GM18511 (cell line): ENCODE data around the gene IMMP2L.

Source experiments
- ATAC-seq: cut with Tn5 transposase; IDR thresholded peaks from one replicate; pipeline ENCODE4 v1.9.1; 2021; ENCODE audit warnings: mild to moderate bottlenecking, moderate library complexity; ENCODE audit not compliant: unreplicated experiment

IMMP2L gene

GRCh38 chr7:111012799-111013675, 549.3 kb downstream of the IMMP2L start:
- ATAC-seq: peak; percentile 97

DNA sequence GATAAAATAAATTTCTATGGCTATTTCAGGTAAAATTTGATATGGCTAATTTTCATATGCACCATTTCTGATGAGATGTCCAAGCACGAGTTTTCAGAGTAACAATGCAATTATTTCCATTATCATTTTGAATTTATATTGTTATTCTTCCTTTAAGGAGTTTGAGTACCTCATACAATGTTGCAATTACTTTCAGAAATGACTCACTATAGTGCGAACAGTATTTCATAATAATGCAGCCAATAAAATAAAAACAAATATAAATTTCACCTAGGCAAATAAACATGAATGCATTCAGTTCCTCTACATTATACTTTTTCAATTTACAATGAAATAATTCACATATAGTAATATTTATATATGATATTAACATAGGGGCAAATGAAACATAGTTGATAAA, 550.1 kb downstream of the IMMP2L start:
- ATAC-seq: no peak

DNA sequence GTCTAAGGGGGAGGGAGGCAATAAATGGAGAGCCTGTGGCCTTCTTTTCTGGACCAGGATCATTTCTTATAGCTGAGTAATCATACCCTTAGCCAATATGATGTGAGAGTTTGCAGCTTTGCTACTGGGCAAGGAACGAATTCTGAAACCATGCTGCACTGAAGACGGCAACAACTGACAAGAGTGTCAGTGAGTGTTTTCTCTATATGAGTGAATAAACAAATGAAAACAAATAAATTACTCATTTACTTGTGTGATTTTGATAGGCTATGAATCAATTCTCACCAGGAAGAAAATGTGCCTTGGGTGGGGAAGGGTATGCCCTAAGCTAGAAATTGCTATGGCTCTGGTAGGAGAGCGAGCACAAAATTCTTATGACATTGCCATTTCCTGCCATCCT, 550.8 kb downstream of the IMMP2L start:
- no peak for ATAC-seq

DNA sequence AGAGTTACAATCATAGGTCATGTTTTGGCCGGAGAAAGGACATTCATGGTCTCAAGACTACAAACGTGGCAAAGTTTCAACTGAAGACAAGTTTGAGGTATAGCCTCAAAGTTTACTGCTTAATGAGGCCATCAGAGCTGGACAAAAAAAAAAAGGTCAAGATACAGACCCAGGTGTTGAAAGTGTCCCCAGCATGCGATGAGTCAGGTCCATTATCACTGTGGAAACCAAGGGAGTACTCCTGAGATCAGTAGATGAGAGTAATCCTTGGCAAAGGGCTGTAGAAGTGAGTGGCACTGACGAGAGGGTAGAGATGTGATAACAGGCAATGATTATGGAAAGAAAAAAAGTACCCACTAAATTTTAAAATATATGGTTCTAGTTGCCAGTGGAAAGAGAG, 551.5 kb downstream of the IMMP2L start:
- ATAC-seq: no peak

DNA sequence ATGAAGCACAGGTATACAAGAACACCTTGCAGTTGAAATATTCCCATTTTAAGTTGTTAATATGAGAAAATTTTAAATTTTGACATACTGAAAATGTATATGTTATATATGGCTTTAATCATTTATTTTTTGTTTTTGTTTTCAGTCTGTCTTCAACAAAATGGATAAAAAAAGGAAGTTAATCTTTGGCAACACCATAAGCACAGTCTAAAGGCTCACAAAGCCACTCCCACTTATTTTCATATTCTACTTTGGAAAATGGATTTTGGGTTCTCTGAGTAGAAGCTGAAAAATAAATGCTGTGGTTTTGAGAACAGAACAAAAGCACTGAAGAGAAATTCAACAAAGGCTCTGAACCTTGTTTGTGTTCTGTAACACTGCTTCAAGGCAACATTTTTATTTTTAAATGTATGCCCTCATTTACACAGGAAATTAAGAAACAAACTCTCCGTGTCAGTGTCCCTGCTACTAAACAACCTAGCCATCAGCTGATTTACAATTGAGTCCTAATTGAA, 552.7 kb downstream of the IMMP2L start:
- no peak for ATAC-seq

DNA sequence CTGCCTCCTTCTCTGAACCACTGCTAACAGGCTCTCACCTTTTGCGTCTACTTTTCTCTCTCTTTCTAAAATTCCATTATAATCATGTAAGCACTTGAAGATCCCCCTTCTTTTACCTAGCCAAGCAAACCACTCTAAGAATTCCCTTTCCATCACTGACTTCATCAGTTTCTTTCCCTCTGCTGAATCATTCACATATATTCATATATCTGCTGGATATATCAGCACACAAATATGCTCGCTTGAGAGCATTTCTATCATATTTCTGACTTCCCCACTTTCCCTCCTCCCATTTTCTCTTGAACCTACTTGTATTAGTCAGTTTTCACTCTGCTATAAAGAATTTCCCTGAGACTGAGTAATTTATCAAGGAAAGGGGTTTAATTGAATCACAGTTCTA, 555.6 kb downstream of the IMMP2L start:
- ATAC-seq: no peak

GRCh38 chr7:111006040-111006439, 556.3 kb downstream of the IMMP2L start:
- no peak for ATAC-seq

- ATAC-seq: no peak
Measured at GRCh38 chr7:111005445-111005844, 556.8 kb downstream of the IMMP2L start.

DNA sequence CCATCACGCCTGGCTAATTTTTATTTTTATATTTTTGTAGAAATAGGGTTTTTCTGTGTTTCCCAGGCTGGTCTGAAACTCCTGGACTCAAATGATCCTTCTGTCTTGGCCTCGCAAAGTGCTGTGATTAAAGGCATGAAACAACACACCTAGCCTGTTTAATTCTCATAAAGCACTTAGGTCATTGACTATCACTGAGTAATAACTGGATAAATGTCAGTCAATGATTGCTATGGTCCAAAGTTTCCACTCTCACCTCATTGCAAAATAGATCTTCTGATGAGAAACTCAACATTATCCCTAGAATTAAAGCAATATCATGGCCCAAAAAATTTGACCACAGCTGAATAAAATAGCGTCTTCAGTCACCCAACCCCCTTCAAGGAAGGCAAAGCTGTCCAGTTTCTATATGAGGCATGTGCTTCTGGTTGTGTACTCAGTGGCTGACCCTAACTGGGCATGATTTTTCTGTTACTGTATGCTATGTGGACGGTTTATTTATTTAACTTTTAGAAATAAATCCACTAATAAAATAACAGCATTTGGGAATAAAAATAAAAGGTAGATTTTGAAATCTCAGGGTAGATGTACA, 557.9 kb downstream of the IMMP2L start:
- ATAC-seq: no peak

DNA sequence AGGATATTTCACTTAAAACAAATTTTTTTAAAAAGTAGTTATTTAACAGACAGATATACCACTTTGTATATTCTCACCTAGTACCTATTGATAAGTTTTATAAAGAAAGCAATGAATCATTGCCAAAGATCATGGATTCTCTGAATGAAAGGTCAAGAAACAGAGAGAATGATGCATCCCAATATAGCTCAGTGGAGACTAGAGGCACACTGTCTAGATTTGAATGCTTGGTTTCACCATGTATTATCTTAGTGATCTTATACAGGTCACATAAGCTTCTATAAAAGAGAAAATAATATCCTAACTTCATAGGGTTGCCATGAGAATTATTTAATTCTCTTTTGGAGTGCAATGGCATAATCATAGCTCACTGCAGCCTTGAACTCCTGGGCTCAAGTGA, 558.4 kb downstream of the IMMP2L start:
- no peak for ATAC-seq

GRCh38 chr7:110994028-110994967, 568.0 kb downstream of the IMMP2L start:
- ATAC-seq: no peak

GRCh38 chr7:110988890-110989501, 573.3 kb downstream of the IMMP2L start:
- no peak for ATAC-seq

- no peak for ATAC-seq
Measured at GRCh38 chr7:110988348-110988747, 573.9 kb downstream of the IMMP2L start.

DNA sequence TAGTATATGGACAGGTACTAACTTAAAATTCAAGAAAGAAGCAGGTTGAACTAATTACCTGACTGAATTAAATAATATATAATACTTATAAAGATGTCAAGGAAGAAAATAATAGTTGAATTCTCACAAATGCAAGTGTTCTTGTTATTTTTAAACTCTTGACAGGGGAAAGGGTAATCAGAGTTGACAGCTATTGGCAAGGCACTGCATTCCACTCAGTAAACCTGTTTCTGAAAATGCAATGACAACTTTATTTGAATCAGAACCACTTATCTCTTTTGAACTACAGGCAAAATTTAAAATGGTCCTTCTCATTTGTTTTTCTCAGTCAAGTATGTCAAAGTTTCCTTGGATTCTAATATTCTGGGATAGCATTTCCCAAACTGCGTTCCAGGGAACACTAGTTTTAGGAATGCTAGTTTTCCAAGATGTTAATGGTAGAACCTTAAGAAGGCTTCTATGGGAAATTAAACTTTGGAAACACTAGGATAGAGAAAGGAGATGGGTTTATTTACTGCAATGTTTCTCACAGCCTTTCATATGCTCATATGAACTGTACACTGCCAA, 575.1 kb downstream of the IMMP2L start:
- no peak for ATAC-seq

DNA sequence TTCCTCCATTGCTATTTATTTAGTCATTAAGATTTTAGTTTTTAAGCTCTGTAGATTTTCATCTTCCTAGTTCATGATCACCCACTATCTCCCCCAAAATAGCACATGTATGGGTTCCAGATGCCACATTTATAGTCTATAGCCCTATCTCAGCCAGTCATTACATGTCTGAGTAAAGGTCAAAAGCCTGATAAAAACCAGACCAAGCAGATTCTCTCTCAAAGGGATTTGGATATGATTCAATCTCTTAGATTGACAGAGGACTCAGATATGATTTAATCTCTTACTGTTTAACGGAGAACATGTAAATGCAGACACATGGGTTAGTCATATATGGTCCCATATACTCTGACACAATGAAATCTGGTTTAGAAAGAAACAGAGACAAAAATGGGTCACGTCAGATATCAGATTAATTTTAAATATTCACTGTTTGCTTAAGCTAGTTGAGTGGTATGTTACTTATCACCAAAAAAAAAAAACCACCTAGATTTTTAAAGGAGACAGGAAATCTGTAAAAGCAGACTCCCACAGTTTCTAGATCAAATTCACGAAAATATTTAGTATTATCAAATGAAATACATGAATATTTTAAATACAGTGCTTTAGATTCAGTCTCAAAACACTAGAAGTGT, 578.4 kb downstream of the IMMP2L start:
- ATAC-seq: no peak

DNA sequence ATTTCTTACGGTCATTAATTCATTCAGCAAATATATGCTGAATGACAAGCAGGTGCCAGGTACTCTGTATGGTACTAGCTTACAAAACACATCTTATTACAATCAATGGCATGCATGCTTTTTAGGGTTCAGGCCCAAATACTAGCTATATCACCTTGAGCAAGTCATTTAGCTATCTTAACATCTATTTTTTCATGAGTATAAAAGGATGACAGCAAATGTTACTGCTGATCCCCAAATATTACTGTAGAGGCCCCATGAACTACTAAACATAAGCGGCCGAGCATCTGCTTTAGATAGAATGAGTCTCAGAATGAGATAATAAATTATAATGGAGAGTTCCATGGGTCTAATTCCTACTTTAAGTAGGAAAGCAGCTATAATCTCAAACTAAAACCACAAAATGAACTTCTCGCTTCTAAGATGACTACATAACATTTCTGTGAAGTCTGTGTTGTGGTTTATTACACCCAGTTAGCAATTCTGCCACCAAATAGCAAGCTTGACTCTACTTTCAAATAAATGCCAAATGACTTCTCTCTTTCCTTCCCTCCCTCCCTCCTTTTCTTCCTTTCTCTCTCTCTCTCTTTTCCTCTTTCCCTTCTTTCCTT, 585.1 kb downstream of the IMMP2L start:
- ATAC-seq: no peak

GRCh38 chr7:110975486-110975885, 586.8 kb downstream of the IMMP2L start:
- ATAC-seq: no peak

GRCh38 chr7:110974441-110974840, 587.9 kb downstream of the IMMP2L start:
- ATAC-seq: no peak

DNA sequence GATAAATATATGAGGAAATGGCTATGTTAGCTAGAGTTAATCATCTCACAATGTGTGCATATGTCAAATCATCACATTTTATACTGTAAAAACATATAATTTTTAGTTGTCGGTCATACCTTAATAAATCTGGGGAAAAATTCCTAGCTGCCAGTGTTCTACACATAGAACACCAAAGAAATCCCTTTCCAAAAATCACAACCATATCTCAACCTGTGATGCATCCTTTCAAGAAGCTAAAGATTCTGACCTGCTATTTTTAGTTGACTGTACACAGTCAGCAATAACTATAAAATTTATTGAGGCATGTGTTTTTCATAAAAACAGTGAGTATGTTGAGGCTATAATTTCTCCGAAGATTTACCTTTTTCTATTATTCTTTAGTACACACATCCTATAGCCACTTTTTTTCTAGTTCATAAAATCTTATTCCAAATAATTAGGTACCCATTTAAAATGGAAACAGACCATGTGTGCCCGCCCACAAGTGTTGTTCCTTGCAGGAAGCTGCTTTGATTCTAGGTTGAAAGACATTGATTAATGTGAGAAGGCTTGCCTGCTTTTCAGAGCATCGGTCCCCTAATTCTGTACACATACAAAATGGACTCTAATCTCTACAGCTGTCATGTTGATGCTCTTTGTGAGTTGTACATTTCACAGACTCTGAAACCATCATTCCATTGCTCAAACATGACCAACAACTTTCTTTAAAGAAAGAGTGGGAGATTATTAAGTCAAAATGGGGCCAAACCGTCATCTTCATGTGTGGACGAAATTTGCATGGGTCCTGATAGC, 588.9 kb downstream of the IMMP2L start:
- ATAC-seq: no peak
